WTC11 (cell line): ENCODE measurements around the gene HYI. TPM values are rescaled to one million over a fixed set of nuclear protein-coding genes. Genes with fewer than 3 reads are reported as not detected.

Source experiments
- ATAC-seq: fragments of 200-7000 bp; cut with Tn5 transposase; 2 replicates; pipeline ENCODE4 v1.10.0; 2021; ENCODE audit warnings: mild to moderate bottlenecking, moderate library complexity
- CTCF ChIA-PET: fragments of 300-600 bp; sonication (Branson Sonifier 250); formaldehyde crosslinking; loops from one replicate; lab custom pipeline; 2021; ENCODE audit warnings: antibody characterized with exemption; lab: Charles Lee
- POLR2A ChIA-PET: fragments of 350-600 bp; sonication (Branson Sonifier 250); formaldehyde crosslinking; loops from one replicate; lab custom pipeline; 2021; ENCODE audit warnings: antibody characterized with exemption; lab: Charles Lee
- DNase-seq: peaks from one replicate; pipeline ENCODE4 v3.0.0; 2021; ENCODE audit warnings: low spot score
- H3K27ac Mint-ChIP-seq: 2 replicates; pipeline ENCODE4 v1.8.0; 2021; ENCODE audit warnings: mixed read lengths
- H3K27me3 Mint-ChIP-seq: 2 replicates; pipeline ENCODE4 v1.8.0; 2021; ENCODE audit warnings: low read depth, mild to moderate bottlenecking, moderate library complexity, mixed read lengths
- H3K36me3 Mint-ChIP-seq: 2 replicates; pipeline ENCODE4 v1.8.0; 2021; ENCODE audit warnings: mixed read lengths
- H3K4me1 Mint-ChIP-seq: 2 replicates; pipeline ENCODE4 v1.8.0; 2022; ENCODE audit warnings: mixed read lengths
- H3K4me3 Mint-ChIP-seq: 2 replicates; pipeline ENCODE4 v1.8.0; 2021; ENCODE audit warnings: mild to moderate bottlenecking, moderate library complexity, mixed read lengths
- H3K9me3 Mint-ChIP-seq: 2 replicates; pipeline ENCODE4 v1.8.0; 2021; ENCODE audit warnings: mixed read lengths
- AR ChIP-seq: fragments of 250-450 bp; sonication (Bioruptor Pico); IDR thresholded peaks from 2 replicates; pipeline ENCODE4 v1.9.0; 2021; ENCODE audit warnings: mild to moderate bottlenecking
- CDX4 ChIP-seq: fragments of 250-450 bp; sonication (Bioruptor Pico); IDR thresholded peaks from 2 replicates; pipeline ENCODE4 v1.9.0; 2021; ENCODE audit warnings: moderate library complexity, mild to moderate bottlenecking, inconsistent platforms, borderline replicate concordance
- CREB1 ChIP-seq: sonication (generic); formaldehyde crosslinking; IDR thresholded peaks from 2 replicates; pipeline ENCODE4 v1.8.0; 2023; ENCODE audit warnings: mild to moderate bottlenecking, missing genetic modification reagents
- GABPB1 ChIP-seq: sonication (generic); formaldehyde crosslinking; IDR thresholded peaks from 2 replicates; pipeline ENCODE4 v1.8.1; 2023; ENCODE audit warnings: mild to moderate bottlenecking, missing genetic modification reagents
- HMGA2 ChIP-seq: fragments of 250-450 bp; sonication (Bioruptor Pico); IDR thresholded peaks from 2 replicates; pipeline ENCODE4 v1.4.0; 2021; ENCODE audit warnings: mild to moderate bottlenecking, moderate library complexity
- MLX ChIP-seq: sonication (generic); formaldehyde crosslinking; IDR thresholded peaks from 2 replicates; pipeline ENCODE4 v1.8.1; 2023; ENCODE audit warnings: mild to moderate bottlenecking, missing genetic modification reagents, moderate library complexity
- OVOL2 ChIP-seq: fragments of 250-450 bp; sonication (Bioruptor Pico); IDR thresholded peaks from 2 replicates; pipeline ENCODE4 v1.9.0; 2021; ENCODE audit warnings: mild to moderate bottlenecking, borderline replicate concordance
- PRRX2 ChIP-seq: fragments of 250-450 bp; sonication (Bioruptor Pico); IDR thresholded peaks from 2 replicates; pipeline ENCODE4 v1.8.0; 2021; ENCODE audit warnings: mild to moderate bottlenecking
- ZBTB21 ChIP-seq: sonication (generic); formaldehyde crosslinking; IDR thresholded peaks from 2 replicates; pipeline ENCODE4 v1.8.1; 2023; ENCODE audit warnings: mild to moderate bottlenecking, missing genetic modification reagents, borderline replicate concordance
- ZNF219 ChIP-seq: sonication (generic); formaldehyde crosslinking; IDR thresholded peaks from 2 replicates; pipeline ENCODE4 v1.8.0; 2023; ENCODE audit warnings: missing genetic modification reagents, mild to moderate bottlenecking, borderline replicate concordance
- ZNF263 ChIP-seq: sonication (generic); formaldehyde crosslinking; IDR thresholded peaks from 2 replicates; pipeline ENCODE4 v1.8.1; 2022; ENCODE audit warnings: low read depth, mild to moderate bottlenecking, moderate library complexity, missing genetic modification reagents
- ZNF396 ChIP-seq: fragments of 250-450 bp; sonication (Bioruptor Pico); IDR thresholded peaks from 2 replicates; pipeline ENCODE4 v1.8.0; 2021; ENCODE audit warnings: mild to moderate bottlenecking, moderate library complexity, borderline replicate concordance
- ZNF423 ChIP-seq: fragments of 250-450 bp; sonication (Bioruptor Pico); IDR thresholded peaks from 2 replicates; pipeline ENCODE4 v2.1.2; 2022; ENCODE audit warnings: mild to moderate bottlenecking, moderate library complexity
- ZNF512 ChIP-seq: sonication (generic); formaldehyde crosslinking; IDR thresholded peaks from 2 replicates; pipeline ENCODE4 v1.8.1; 2022; ENCODE audit warnings: missing genetic modification reagents, borderline replicate concordance
- total RNA-seq: library from RNA; stranded (reverse); gene quantifications from 3 replicates; pipeline ENCODE4 v1.2.3, GENCODE V29; 2021
- TF ChIP-seq, protein P1 (sequence below): sonication (generic); formaldehyde crosslinking; IDR thresholded peaks from 2 replicates; pipeline ENCODE4 v1.8.1; 2023; ENCODE audit warnings: mild to moderate bottlenecking, missing genetic modification reagents, borderline replicate concordance
- TF ChIP-seq, protein P2 (sequence below): sonication (generic); formaldehyde crosslinking; IDR thresholded peaks from 2 replicates; pipeline ENCODE4 v1.8.0; 2022; ENCODE audit warnings: mild to moderate bottlenecking, missing genetic modification reagents
- TF ChIP-seq, protein P3 (sequence below): sonication (generic); formaldehyde crosslinking; IDR thresholded peaks from 2 replicates; pipeline ENCODE4 v1.8.1; 2023; ENCODE audit warnings: mild to moderate bottlenecking, missing genetic modification reagents

The HYI gene
- total RNA-seq, 1 experiment from 2014 or later, result 23.2 TPM

DNA sequence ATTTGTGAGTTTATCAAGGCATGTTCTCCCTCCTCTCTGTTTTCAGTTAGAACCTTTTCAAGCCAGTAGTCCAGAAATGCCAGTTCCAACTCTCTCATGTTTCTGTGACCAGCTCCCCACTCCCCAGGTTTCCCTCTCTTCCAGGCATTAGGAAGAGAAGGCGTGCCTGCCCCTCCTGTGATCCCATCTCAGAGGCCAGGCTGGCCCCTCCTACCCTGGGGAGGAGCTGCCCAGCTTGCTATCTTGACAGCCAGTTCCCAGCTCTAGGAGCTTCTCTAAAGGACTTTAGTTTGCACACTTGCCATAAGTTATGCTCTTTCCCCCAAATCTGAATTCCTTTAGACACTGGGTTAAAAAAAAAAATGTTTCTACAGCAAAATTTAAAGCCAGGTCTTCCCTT lies 8.9 kb downstream of the HYI start (continued):
- TF ChIP-seq ZNF512 (no peak), GABPB1 (CRISPR knock-in tag) (no peak), ZNF219 (CRISPR knock-in tag) (no peak), PRRX2 (CRISPR knock-in tag) (no peak), OVOL2 (CRISPR knock-in tag) (no peak), CREB1 (no peak), HMGA2 (CRISPR knock-in tag) (no peak), CDX4 (CRISPR knock-in tag) (no peak), ZBTB21 (CRISPR knock-in tag) (no peak)
- TF ChIP-seq, protein P1, sequence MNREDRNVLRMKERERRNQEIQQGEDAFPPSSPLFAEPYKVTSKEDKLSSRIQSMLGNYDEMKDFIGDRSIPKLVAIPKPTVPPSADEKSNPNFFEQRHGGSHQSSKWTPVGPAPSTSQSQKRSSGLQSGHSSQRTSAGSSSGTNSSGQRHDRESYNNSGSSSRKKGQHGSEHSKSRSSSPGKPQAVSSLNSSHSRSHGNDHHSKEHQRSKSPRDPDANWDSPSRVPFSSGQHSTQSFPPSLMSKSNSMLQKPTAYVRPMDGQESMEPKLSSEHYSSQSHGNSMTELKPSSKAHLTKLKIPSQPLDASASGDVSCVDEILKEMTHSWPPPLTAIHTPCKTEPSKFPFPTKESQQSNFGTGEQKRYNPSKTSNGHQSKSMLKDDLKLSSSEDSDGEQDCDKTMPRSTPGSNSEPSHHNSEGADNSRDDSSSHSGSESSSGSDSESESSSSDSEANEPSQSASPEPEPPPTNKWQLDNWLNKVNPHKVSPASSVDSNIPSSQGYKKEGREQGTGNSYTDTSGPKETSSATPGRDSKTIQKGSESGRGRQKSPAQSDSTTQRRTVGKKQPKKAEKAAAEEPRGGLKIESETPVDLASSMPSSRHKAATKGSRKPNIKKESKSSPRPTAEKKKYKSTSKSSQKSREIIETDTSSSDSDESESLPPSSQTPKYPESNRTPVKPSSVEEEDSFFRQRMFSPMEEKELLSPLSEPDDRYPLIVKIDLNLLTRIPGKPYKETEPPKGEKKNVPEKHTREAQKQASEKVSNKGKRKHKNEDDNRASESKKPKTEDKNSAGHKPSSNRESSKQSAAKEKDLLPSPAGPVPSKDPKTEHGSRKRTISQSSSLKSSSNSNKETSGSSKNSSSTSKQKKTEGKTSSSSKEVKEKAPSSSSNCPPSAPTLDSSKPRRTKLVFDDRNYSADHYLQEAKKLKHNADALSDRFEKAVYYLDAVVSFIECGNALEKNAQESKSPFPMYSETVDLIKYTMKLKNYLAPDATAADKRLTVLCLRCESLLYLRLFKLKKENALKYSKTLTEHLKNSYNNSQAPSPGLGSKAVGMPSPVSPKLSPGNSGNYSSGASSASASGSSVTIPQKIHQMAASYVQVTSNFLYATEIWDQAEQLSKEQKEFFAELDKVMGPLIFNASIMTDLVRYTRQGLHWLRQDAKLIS (CRISPR knock-in tag), result no peak
- TF ChIP-seq, protein P2, sequence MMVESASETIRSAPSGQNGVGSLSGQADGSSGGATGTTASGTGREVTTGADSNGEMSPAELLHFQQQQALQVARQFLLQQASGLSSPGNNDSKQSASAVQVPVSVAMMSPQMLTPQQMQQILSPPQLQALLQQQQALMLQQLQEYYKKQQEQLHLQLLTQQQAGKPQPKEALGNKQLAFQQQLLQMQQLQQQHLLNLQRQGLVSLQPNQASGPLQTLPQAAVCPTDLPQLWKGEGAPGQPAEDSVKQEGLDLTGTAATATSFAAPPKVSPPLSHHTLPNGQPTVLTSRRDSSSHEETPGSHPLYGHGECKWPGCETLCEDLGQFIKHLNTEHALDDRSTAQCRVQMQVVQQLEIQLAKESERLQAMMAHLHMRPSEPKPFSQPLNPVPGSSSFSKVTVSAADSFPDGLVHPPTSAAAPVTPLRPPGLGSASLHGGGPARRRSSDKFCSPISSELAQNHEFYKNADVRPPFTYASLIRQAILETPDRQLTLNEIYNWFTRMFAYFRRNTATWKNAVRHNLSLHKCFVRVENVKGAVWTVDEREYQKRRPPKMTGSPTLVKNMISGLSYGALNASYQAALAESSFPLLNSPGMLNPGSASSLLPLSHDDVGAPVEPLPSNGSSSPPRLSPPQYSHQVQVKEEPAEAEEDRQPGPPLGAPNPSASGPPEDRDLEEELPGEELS (CRISPR knock-in tag), result no peak
- TF ChIP-seq, protein P3, sequence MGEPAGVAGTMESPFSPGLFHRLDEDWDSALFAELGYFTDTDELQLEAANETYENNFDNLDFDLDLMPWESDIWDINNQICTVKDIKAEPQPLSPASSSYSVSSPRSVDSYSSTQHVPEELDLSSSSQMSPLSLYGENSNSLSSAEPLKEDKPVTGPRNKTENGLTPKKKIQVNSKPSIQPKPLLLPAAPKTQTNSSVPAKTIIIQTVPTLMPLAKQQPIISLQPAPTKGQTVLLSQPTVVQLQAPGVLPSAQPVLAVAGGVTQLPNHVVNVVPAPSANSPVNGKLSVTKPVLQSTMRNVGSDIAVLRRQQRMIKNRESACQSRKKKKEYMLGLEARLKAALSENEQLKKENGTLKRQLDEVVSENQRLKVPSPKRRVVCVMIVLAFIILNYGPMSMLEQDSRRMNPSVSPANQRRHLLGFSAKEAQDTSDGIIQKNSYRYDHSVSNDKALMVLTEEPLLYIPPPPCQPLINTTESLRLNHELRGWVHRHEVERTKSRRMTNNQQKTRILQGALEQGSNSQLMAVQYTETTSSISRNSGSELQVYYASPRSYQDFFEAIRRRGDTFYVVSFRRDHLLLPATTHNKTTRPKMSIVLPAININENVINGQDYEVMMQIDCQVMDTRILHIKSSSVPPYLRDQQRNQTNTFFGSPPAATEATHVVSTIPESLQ (CRISPR knock-in tag), result no peak

DNA sequence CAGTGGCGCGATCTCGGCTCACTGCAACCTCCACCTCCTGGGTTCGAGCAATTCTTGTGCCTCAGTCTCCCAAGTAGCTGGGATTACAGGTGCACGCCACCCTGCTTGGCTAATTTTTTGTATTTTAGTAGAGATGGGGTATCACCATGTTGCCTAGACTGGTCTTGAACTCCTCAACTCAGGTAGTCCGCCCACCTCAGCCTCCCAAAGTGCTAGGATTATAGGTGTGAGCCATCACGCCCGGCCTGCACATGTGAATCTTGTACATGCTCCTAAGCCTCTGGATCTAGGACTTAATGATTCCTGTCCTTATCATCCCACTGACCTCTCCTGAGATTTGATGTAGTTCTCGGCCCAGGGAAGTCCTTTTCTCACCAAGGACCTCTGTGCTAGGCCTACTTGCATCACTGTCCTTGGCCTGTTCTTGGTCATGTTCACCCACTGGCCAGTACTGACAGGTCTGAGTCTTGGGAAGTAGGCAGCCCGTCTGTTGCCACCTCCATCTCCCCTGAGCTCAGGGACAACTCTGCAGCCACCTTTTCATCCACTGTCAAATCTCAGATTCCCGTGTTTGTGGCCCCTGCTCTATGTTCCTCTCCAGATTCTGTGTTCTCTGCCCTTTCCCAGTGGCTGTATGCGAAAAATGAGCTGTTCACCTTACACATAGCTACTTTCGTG lies 9.4 kb downstream of the HYI start:
- Mint-ChIP-seq H3K4me1 (peaks cover 3% of the 10 kb centered on the region; the same call in 1 of the 2 replicates), H3K27ac (no peak overlapping the region), H3K4me3 (no peak overlapping the region), H3K36me3 (peaks cover 22% of the 10 kb centered on the region), H3K27me3 (no peaks in the 10 kb centered on the region), H3K9me3 (no peaks in the 10 kb centered on the region)
- DNase-seq (no peak), ATAC-seq (no peak)
- POLR2A ChIA-PET, result interaction anchor here (1.9 kb wide), 1 partner anchor 10 kb away, joined by 8 read pairs; the partner anchor contains the start of gene HYI
- CTCF ChIA-PET, result interaction anchor here (1.0 to 1.3 kb wide), 4 partner anchors 10 to 263 kb away, joined by 3 to 6 read pairs (median 4); partner anchors contain the start of genes HYI and ST3GAL3
- no peak for TF ChIP-seq MLX (CRISPR knock-in tag)
- TF ChIP-seq ZNF423 (CRISPR knock-in tag), result no peak
- TF ChIP-seq, protein P1 (CRISPR knock-in tag), result no peak
- TF ChIP-seq AR (CRISPR knock-in tag), result no peak
- no peak for TF ChIP-seq ZNF396 (CRISPR knock-in tag)
- no peak for TF ChIP-seq ZNF263 (CRISPR knock-in tag)
